ENCODE measurements around the gene RAB24. TPM values are rescaled to one million over a fixed set of nuclear protein-coding genes. Genes with fewer than 3 reads are reported as not detected.

RAB24 gene
- total and polyA plus RNA-seq, 8 donors: 1.8 to 87.2 (median 22.2) TPM

GRCh38 chr5:177319913-177320588 lies 16.5 kb upstream of the RAB24 start:
- TF ChIP-seq POLR2AphosphoS5 (IDR thresholded peaks at IDR 0.05): no peak
- no peak for TF ChIP-seq EP300 (IDR thresholded peaks at IDR 0.05)
- TF ChIP-seq POLR2A (IDR thresholded peaks at IDR 0.05): no peak
- TF ChIP-seq CTCF (IDR thresholded peaks at IDR 0.05): no peak
- no peaks in the 10 kb centered on the region for H3K9me3 ChIP-seq
- peaks cover 0 to 7% (median 2%) of the 10 kb centered on the region in 4 donors for H3K4me1 ChIP-seq
- H3K27me3 ChIP-seq: no peaks in the 10 kb centered on the region
- no peak for DNase-seq
- no peak overlapping the region for H3K27ac ChIP-seq
- H3K4me3 ChIP-seq: no peak overlapping the region
- WGBS, 5 donors: 85 to 96% (median 92%) methylated on average over 14 of the region's 14 CpGs
- peaks cover 0 to 22% (median 17%) of the 10 kb centered on the region in 4 donors for H3K36me3 ChIP-seq
- intact Hi-C loops (cut with DNase I; ENCODE audit: low total_unique reads): loop anchor here (10.0 kb wide), 1 partner anchor 55 kb away; no protein-coding TSS in a partner anchor

DNA sequence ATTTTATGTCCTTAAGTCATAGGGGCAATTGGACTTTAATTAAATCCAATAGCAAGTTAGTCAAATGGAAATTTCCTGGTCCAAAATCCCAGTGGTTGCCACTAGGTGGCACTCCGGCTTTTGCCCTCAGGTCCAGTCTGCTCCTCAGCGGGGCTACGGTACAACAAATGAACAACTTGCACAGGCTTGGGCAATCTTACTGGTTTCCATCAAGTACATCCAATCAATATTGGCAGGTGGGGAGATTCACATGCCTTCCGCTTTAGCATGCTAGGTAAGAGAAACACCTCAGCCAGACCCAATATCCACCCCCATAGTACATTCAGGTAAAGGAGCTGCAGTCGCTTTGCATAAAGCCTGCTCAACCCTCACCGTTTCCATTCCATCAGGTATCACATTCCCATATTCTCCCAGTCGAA lies 14.4 kb upstream of the RAB24 start:
- intact Hi-C loops (cut with DNase I; ENCODE audit: low total_unique reads): no loop called here
- TF ChIP-seq CTCF (IDR thresholded peaks at IDR 0.05) (peak in 5 of 7 experiments; percentile 69 to 91 (median 83)), POLR2AphosphoS5 (IDR thresholded peaks at IDR 0.05) (peak in 1 of 3 donors; percentile 28), EP300 (IDR thresholded peaks at IDR 0.05) (no peak), POLR2A (IDR thresholded peaks at IDR 0.05) (no peak)
- H3K36me3 ChIP-seq: peaks cover 0 to 19% (median 9%) of the 10 kb centered on the region in 4 donors
- 14 to 28% (median 22%) methylated on average over 7 of the region's 7 CpGs for WGBS, 5 donors
- peak; percentile 87 to 90 for DNase-seq
- no peak overlapping the region for H3K4me3 ChIP-seq
- H3K9me3 ChIP-seq: no peaks in the 10 kb centered on the region
- H3K4me1 ChIP-seq: peaks cover 0 to 9% (median 5%) of the 10 kb centered on the region in 4 donors
- H3K27ac ChIP-seq: no peak overlapping the region
- no peaks in the 10 kb centered on the region for H3K27me3 ChIP-seq

DNA sequence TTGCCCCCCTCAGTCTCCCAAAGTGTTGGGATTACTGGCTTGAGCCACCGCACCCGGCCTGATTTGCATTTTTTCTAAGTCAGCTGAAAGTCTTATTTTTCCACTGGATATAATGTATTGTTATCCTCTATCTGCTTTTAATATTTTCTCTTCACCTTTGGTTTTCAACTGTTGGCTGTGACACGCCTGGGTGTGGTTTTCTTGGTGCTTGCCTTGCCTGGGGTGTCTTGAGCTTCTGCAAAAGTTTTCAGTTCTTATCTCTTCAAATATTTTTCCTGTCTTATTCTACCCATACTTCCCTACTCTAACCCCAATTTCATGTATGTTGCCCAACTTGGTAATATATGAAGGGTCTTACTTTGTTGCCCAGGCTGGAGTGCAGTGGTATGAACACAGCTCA lies 12.5 kb upstream of the RAB24 start:
- Histone ChIP-seq H3K4me3 (no peak overlapping the region), H3K36me3 (peaks cover 0 to 19% (median 8%) of the 10 kb centered on the region in 4 donors), H3K27ac (no peak overlapping the region), H3K27me3 (no peaks in the 10 kb centered on the region), H3K9me3 (no peaks in the 10 kb centered on the region), H3K4me1 (peaks cover 16 to 29% (median 23%) of the 10 kb centered on the region in 4 donors)
- TF ChIP-seq POLR2A (IDR thresholded peaks at IDR 0.05): no peak
- DNase-seq: no peak
- 67 to 98% (median 88%) methylated on average over 3 of the region's 3 CpGs for WGBS, 5 donors
- intact Hi-C loops (cut with DNase I; ENCODE audit: low total_unique reads): no loop called here

- intact Hi-C loops (cut with DNase I; ENCODE audit: low total_unique reads): no loop called here
- TF ChIP-seq CTCF (IDR thresholded peaks at IDR 0.05): no peak
- TF ChIP-seq EP300 (IDR thresholded peaks at IDR 0.05): no peak
- no peak for TF ChIP-seq POLR2AphosphoS5 (IDR thresholded peaks at IDR 0.05)
- no peak for TF ChIP-seq POLR2A (IDR thresholded peaks at IDR 0.05)
- no peak for DNase-seq
- no peak overlapping the region for H3K27ac ChIP-seq
- H3K4me3 ChIP-seq: no peak overlapping the region
- H3K9me3 ChIP-seq: no peaks in the 10 kb centered on the region
- peaks cover 0 to 14% (median 5%) of the 10 kb centered on the region in 4 donors for H3K36me3 ChIP-seq
- 73 to 99% (median 89%) methylated on average over 7 of the region's 7 CpGs for WGBS, 5 donors
- no peaks in the 10 kb centered on the region for H3K27me3 ChIP-seq
- H3K4me1 ChIP-seq: peaks cover 20 to 35% (median 29%) of the 10 kb centered on the region in 4 donors
These were observed 11.9 kb upstream of the RAB24 start for GRCh38 chr5:177315411-177315810.

Measured in stomach (tissue), 9 donors.